SHP77 treated with DMSO at 0.1 percent for 48 hours (cell line): ENCODE data around the gene SREBF2.
"Not testable (repeated sequence)": the region's sequence is repeated elsewhere in the genome, so short reads cannot be mapped to it uniquely, and the experiment has no call there.

Experiments
- DNase-seq: peaks from one replicate; lab custom pipeline; 2025; lab: John Stamatoyannopoulos, UW

The SREBF2 gene

DNA sequence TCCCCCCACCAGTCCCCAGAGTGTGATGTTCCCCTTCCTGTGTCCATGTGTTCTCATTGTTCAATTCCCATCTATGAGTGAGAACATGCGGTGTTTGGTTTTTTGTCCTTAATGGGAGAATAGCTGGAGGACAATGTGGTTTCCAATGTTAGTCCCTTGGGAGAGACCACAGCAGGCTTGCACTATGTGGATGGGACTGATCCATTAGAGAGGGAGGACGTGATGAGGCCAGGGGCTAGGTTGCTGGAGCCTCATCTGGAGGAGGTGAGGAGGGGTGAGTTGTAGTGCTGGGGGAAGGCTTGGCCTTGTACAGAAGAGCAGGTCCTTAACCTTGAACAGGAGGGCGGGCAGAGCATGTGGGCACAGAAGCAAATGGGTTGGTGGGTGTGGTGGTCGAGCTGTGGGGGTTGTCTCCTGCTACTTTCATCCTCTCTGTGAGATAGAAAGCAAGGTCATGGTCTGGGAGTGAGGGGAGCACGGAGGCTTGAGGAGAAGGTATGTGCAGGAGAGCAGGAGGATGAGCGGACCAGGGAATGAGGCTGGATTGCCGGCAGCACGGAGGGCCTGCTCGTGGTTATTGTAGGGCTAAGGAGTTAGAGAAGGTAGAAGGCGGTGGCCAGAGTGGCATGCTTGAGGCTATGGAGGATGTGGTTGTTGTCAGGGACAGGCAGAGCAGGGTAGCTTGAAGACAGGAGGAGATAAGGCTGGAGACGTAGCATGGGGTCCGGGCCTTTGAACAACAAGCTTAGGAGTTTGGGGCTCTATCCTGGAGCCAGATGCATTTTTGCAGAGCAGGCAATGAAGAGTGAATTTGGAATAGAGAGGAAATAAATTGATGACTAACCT, 11.2 kb upstream of the SREBF2 start:
- no peak for DNase-seq

- peak; percentile 35 for DNase-seq
Observed at GRCh38 chr22:41822317-41823057, 10.4 kb upstream of the SREBF2 start.

- no peak for DNase-seq
Observed at GRCh38 chr22:41823797-41824196, 9.1 kb upstream of the SREBF2 start.

GRCh38 chr22:41825376-41825775, 7.5 kb upstream of the SREBF2 start:
- DNase-seq: no peak

DNA sequence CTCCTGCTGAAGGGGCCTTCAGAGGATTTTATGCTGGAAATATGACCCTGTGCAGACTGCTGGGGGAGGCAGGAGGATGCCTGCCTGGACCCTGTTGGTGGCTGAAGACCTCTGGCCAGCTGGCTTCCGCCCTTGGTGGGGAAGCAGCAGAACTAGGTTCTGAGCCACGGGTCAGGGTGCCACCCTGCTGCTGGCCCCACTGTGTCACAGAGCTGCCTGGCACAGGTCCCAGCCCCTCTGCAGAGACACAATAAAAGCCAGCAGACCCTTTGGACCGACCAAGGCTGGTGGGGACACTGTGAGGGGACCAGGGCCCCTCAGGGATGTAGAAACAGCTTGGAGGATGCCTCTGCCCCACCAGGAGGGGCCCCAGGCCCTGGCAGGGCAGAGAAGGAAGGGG, 6.9 kb upstream of the SREBF2 start:
- no peak for DNase-seq

- DNase-seq: no peak
Observed at GRCh38 chr22:41826430-41827383, 6.2 kb upstream of the SREBF2 start.

DNA sequence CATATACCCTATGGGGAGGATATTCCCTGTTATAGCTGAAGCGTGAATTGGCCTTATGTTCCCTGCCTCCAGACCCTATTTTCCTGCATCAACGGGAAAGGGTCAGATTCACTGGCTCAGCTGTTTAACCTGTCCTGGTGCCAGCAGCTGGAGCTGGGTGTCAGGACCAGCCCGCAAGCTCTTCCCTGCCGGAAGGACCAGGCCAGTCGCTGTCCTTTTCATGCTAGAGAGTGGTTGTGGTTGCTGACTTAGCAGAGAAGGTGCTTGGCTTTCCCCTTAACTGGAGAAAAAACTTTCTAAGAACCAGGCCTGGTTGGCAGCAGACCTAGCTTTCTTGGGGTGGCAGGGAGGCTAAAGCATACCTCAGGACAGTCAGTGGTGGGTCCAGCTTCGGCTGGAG, 5.2 kb upstream of the SREBF2 start:
- no peak for DNase-seq

DNA sequence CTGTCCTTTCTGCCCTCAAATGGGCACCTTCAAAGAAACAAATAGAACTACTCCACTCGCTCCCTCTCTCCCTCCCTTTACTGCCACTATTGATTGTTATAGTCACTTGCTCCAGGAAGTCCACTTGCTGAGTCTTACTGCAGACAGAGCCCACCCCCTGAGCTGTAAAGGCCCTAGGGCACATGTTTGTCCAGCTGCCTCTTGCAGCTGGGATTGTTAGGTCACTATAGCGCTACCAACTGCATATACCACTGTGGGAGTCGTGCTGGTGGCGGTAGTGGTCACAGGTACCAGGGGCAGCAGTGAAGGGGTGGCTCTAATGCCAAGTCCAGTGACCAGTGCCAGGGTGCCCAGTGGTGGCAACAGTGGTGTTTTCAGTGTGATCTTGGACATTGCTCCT, 4.4 kb upstream of the SREBF2 start:
- peak; percentile 90 for DNase-seq

DNA sequence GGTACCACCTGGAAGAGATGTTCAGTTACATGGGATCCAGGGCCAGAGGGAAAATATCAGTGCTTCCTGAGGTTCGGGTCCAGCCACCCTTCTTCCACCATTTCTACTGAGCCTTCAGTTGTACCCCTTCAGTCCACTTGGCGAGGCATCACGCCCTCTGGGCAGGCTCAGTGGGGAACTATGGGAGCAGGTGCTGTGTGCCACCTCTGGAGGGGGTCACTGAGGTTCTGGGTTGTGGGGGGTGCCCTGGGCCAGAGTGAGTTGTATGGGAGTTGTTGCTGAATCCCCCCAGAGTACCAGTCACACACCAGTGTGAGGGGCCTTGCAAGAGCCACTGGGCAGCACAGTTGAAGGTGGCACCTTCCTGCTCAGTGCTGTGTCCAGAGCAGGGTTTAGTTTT, 2.7 kb upstream of the SREBF2 start:
- no peak for DNase-seq

DNA sequence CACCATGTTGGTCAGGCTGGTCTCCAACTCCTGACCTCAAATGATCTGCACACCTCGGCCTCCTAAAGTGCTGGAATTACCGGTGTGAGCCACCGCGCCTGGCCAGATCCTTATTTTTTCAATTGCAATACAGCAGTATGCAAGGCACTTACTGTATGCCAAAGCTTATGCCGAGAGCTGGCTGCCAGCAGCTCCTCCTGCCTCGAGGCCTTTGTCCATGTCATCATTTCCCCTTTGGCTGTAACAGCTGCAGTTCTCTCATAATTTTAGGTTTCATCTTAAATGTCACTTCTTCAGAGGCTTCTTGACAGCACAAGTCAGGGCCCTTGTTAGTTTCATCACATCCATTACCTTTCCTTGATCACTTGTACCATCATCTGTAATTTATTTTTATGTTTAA, 1.5 kb upstream of the SREBF2 start:
- no peak for DNase-seq

DNA sequence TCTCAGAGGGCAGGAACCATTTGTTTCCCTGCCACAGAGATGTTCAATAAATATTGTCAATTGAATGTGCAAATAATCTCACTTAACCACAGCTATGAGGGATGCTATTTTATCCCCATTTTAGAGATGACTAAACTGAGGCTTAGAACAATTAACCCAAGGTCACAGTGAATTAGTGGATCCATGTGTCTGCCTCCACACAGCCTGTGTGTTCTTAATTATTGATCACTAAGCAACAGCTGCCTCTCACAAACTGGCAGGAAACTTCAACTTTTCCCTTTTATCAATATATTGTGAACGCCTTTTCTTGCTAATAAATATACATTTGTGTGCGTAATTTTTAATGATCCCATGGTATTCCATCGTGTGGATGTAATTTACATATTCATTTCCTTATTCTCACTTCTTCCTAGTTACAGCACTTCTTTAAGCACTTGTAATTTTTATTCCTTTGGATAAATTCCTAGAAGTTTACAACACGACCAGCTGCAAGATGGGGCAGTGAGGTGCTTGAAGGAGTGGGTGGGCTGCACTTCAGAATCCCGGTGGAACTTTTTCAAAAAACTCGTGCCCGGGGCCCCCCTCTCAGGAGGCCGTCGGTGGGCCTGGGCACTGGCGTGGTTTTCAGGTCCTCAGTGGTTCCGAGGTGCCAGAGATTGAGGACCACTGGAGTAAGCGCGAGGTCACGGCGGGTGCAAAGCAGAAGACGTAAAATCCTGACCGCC, 915 bp upstream of the SREBF2 start:
- DNase-seq: no peak

DNA sequence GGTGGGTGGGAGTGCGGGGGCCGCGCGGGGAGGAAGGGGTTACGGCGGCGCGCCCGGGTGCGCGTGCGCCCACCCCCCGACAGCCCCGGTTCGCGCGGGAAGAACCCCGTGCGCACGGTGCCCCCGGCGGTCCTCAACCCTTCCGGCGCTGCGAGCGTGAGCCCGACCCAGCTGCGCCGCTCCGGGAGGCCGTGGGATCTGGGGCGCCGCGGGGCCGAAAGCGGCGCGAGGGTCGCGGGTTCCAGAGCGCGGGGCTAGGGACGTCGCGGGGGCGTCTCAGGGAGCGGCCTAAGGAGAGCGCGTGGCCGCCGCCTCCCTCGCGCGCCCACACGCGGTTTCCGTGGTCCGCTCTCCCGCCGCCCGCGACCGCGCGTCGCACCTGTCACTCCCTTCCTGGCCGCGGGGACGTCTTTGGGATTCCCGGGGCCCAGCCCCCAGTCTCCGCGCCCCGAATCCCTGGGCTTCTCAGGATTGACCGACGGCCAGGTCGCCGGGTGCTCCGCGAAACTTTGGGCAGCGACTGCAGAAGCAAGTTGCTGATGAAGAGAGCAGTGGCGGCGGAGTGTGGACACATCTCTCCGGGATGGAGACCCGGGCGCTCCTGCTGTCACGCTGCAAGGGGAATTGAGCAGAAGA, 582 bp downstream of the SREBF2 start:
- no peak for DNase-seq

DNA sequence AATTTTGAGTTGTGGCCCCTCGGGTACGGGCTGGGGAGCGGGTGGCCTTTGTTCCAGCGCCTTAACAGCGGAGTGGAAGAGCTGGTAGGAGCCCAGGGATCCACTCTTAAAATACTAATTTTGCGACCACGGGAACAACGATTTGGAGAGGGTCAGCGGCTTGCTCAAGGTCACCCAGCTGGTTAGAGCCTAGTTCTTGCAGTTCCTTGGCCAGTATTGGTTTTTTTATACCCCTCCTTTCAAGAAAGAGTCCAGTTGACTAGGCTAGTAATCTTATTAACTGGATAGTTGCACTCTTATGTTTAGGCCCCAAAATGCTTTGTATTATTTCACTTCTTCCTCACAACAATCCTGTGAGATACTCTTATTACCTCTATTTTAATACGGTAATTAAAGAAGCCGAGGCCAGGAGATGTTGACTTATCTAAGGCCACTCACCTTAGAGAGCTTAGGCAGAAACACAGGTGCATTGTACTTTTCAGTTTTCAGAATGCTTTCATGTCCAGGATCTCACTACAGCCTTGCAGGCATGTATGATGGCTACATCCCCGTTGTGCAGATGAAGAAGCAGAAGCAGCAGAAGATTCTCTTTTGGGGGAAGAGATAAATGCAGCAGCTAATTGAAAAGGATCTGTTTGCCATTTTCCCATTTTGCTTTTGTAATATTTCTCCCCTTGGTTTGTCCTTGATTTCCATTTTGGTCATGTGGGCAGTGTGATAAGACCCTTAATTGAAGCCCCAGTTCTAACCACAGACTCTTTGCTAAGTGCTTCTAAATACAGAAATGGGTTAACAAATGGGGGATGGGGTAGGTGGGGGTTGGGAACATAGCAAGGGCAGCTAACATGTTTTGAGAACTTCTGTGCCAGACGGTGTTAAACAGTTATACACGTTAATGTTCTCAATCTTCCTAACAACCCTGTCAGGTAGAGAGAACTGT, 1.4 kb downstream of the SREBF2 start:
- no peak for DNase-seq

GRCh38 chr22:41835462-41835861, 2.6 kb downstream of the SREBF2 start:
- not testable (repeated sequence) for DNase-seq

GRCh38 chr22:41836551-41836950, 3.6 kb downstream of the SREBF2 start:
- DNase-seq: no peak

- DNase-seq: no peak
Observed at GRCh38 chr22:41838842-41839618, 6.1 kb downstream of the SREBF2 start.

- no peak for DNase-seq
Observed at GRCh38 chr22:41840216-41840615, 7.3 kb downstream of the SREBF2 start.

DNA sequence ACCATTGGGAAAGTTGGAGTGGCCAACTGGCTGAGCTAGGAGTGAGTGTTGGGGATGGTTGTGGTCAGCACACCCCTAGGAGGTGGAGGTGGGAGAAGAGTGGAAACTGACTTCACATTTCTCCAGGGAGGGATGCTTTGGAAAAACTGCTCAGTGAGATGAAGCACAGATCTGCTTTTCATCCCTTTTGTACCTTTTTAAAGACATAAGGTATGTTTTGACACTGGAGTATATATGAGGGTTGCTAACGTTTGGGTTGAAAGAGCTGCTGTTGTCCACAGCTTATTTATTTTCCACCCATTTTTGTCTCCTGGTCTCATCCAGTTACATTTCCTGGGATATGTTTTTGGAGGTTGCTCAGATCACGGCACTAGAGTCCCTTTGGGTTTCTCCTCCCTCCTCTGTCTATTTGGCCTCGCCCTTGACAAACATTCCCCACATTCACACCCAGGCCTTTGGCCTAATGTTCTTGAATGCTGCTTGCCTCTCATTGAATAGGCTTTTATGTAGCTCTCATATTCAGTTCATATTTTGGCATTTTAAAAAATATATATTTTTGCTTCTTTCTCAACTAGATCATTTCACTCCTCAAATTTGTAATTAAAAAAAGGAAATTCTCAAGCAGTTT, 8.3 kb downstream of the SREBF2 start:
- DNase-seq: no peak
